Adrenal gland (tissue), 12 donors: ENCODE measurements around the gene OLFML3. TPM values are rescaled to one million over a fixed set of nuclear protein-coding genes. Genes with fewer than 3 reads are reported as not detected.

Source experiments
- DNase-seq, 7 donors: peaks; one replicate each; pipeline ENCODE4 v3.0.0-alpha.2; 2019 to 2020
- H3K27ac ChIP-seq, 5 donors: fragments of 200-600 bp; sonication (generic) in 4 of 5; 1 replicate in 3 of 5; 2 replicates in 2 of 5; pipeline versions ENCODE4 v1.5.1 to v1.8.0; 2016 to 2020; ENCODE audit warnings: mild to moderate bottlenecking in 1 of 5
- H3K27me3 ChIP-seq: fragments of 200-600 bp; 2 replicates; pipeline ENCODE4 v1.8.0; 2021
- H3K36me3 ChIP-seq, 2 donors: fragments of 200-600 bp; replicated peaks in 1 of 2; 1 replicate in 1 of 2; 2 replicates in 1 of 2; pipeline versions ENCODE4 v1.5.1 to v1.8.0; 2018 to 2022
- H3K4me1 ChIP-seq, 2 donors: fragments of 200-600 bp; replicated peaks in 1 of 2; 1 replicate in 1 of 2; 2 replicates in 1 of 2; pipeline versions ENCODE4 v1.5.1 to v1.8.0; 2018 to 2021
- H3K4me3 ChIP-seq, 4 donors: fragments of 200-600 bp; sonication (generic) in 3 of 4; one replicate each; pipeline ENCODE4 v1.5.1; 2016 to 2018
- H3K9me3 ChIP-seq, 3 donors: fragments of 200-600 bp; sonication (generic) in 1 of 3; replicated peaks in 1 of 3; 1 replicate in 2 of 3; 2 replicates in 1 of 3; pipeline versions ENCODE4 v1.5.1 to v1.8.0; 2016 to 2021
- CTCF ChIP-seq, 6 experiments: fragments of 450-650 bp in 4 of 6; fragments of 200-600 bp in 2 of 6; sonication (generic) in 1 of 6; IDR thresholded peaks; 1 replicate in 5 of 6; 2 replicates in 1 of 6; pipeline versions ENCODE4 v1.5.1 to v1.8.0; 2016 to 2021; ENCODE audit warnings: antibody characterized with exemption in 6 of 6, mild to moderate bottlenecking in 2 of 6, moderate library complexity in 1 of 6
- POLR2A ChIP-seq, 2 donors: fragments of 450-650 bp; IDR thresholded peaks; one replicate each; pipeline ENCODE4 v1.6.1; 2017; ENCODE audit warnings: antibody characterized with exemption in 2 of 2, mild to moderate bottlenecking in 2 of 2, moderate library complexity in 1 of 2
- WGBS, 4 donors: extraction: QIAGEN DNeasy Blood & Tissue Kit in 2 of 4; methylation state at CpG; one replicate each; pipeline versions ENCODE4 v1.1.5 to v1.1.7; 2013 to 2017; 5-methylcytosine and 5-hydroxymethylcytosine counted together
- intact Hi-C, 2 donors: fragments of 100-400 bp; cut with DNase I; formaldehyde crosslinking; loops; one replicate each; pipeline versions ENCODE4 v1.14.1 to v1.15.0; 2022 to 2023
- polyA plus RNA-seq, 3 donors: library from polyadenylated mRNA; stranded (reverse); fragments of 200-250 nt in 2 of 3; fragments of 350-450 nt in 1 of 3; fragmentation: Illumina TruSeq in 1 of 3; extraction: RNeasy Lipid Tissue Mini Kit (QIAGEN cat#74804) in 1 of 3; gene quantifications; one replicate each; pipeline ENCODE4 v1.2.3, GENCODE V29; 2013 to 2014
- total RNA-seq, 9 donors: library from RNA; depleted of rRNA in 4 of 9; stranded (reverse); fragments of >200 nt in 4 of 9; fragments of 120-200 nt in 1 of 9; fragmentation: NEBNext Ultra II Directional in 1 of 9; extraction: Animal tissue kit (Norgen Biotek cat#: 25700) in 1 of 9; gene quantifications; one replicate each; pipeline versions ENCODE4 v1.1.0 to v1.2.4, GENCODE V29; 2013 to 2023
- donor health status: healthy with polysubstance abuse.
- donor health status: Bipolar disorder and iron deficiency.
- donor health status: DM: yes; HTN: yes; CAD: no.
- donor health status: DM: no; HTN: no; CAD: no.
- donor health status: DM: no; HTN: no; CAD: no.
- donor health status: DM: yes; HTN: yes; CAD: no.

Gene OLFML3
- total and polyA plus RNA-seq, 12 donors, result 13.6 to 99.6 (median 34.0) TPM

GRCh38 chr1:113984710-113985109 is 5.4 kb downstream of the OLFML3 start:
- H3K9me3 ChIP-seq, result no peaks in the 10 kb centered on the region
- WGBS, 4 donors, result 52 to 61% (median 57%) methylated on average over 4 of the region's 4 CpGs
- H3K27me3 ChIP-seq, result no peaks in the 10 kb centered on the region
- peak overlapping the region in 1 of 5 donors; percentile 48 for H3K27ac ChIP-seq
- no peaks in the 10 kb centered on the region for H3K36me3 ChIP-seq
- peak in 1 of 7 donors; percentile 16 for DNase-seq
- no peak overlapping the region for H3K4me3 ChIP-seq
- TF ChIP-seq POLR2A (IDR thresholded peaks at IDR 0.05) (no peak), CTCF (IDR thresholded peaks at IDR 0.05) (no peak)
- intact Hi-C loops, result loop anchor here (5.0 to 10.0 kb wide), 2 partner anchors 298 to 300 kb away; no protein-coding TSS in a partner anchor
- H3K4me1 ChIP-seq, result peaks cover 0 to 17% of the 10 kb centered on the region in 2 donors

- Histone ChIP-seq H3K27me3 (no peaks in the 10 kb centered on the region), H3K9me3 (no peaks in the 10 kb centered on the region), H3K27ac (no peak overlapping the region), H3K4me3 (no peak overlapping the region), H3K36me3 (no peaks in the 10 kb centered on the region), H3K4me1 (peaks cover 0 to 17% of the 10 kb centered on the region in 2 donors)
- 77 to 93% (median 84%) methylated on average over 6 of the region's 6 CpGs for WGBS, 4 donors
- intact Hi-C loops, result loop anchor here in 1 of 2 donors (10.0 kb wide), 1 partner anchor 298 kb away; no protein-coding TSS in a partner anchor
- no peak for TF ChIP-seq CTCF (IDR thresholded peaks at IDR 0.05)
- no peak for DNase-seq
These were observed 7.5 kb downstream of the OLFML3 start for GRCh38 chr1:113986802-113987201.

GRCh38 chr1:113987259-113987658 is 8.0 kb downstream of the OLFML3 start:
- no peak for DNase-seq
- Histone ChIP-seq H3K27me3 (no peaks in the 10 kb centered on the region), H3K9me3 (no peaks in the 10 kb centered on the region), H3K4me1 (peaks cover 0 to 14% of the 10 kb centered on the region in 2 donors), H3K4me3 (no peak overlapping the region), H3K27ac (no peak overlapping the region), H3K36me3 (no peaks in the 10 kb centered on the region)
- WGBS, 4 donors, result 70 to 95% (median 78%) methylated on average over 5 of the region's 5 CpGs
- intact Hi-C loops, result loop anchor here in 1 of 2 donors (10.0 kb wide), 1 partner anchor 298 kb away; no protein-coding TSS in a partner anchor
- TF ChIP-seq POLR2A (IDR thresholded peaks at IDR 0.05) (no peak), CTCF (IDR thresholded peaks at IDR 0.05) (no peak)

GRCh38 chr1:113990530-113990929 is 11.3 kb downstream of the OLFML3 start:
- intact Hi-C loops, result no loop called here
- Histone ChIP-seq H3K36me3 (no peaks in the 10 kb centered on the region), H3K27me3 (no peaks in the 10 kb centered on the region), H3K27ac (no peak overlapping the region), H3K9me3 (peaks cover 0 to 5% (median 0%) of the 10 kb centered on the region in 3 donors), H3K4me3 (no peak overlapping the region), H3K4me1 (no peaks in the 10 kb centered on the region)
- TF ChIP-seq POLR2A (IDR thresholded peaks at IDR 0.05), result no peak
- no peak for TF ChIP-seq CTCF (IDR thresholded peaks at IDR 0.05)
- DNase-seq, result no peak
- WGBS, 4 donors, result 58 to 85% (median 63%) methylated on average over 2 of the region's 2 CpGs
